SK-N-SH treated with all-trans-retinoic acid at 6 μM for 48 hours (cell line): ENCODE measurements around the gene CTDNEP1.

ENCODE experiments used
- ARNTL ChIP-seq: fragments of 450-650 bp; formaldehyde crosslinking; IDR thresholded peaks from 2 replicates; pipeline ENCODE4 v1.5.0; 2020; ENCODE audit warnings: low read depth, mild to moderate bottlenecking, moderate library complexity, borderline replicate concordance
- PATZ1 ChIP-seq: fragments of 250-450 bp; sonication (Bioruptor Pico); IDR thresholded peaks from 2 replicates; pipeline ENCODE4 v1.8.0; 2020; ENCODE audit warnings: mild to moderate bottlenecking, moderate library complexity, borderline replicate concordance
- PPARA ChIP-seq: fragments of 250-450 bp; sonication (Bioruptor Pico); IDR thresholded peaks from 2 replicates; pipeline ENCODE4 v1.5.0; 2020; ENCODE audit warnings: mild to moderate bottlenecking, borderline replicate concordance
- TSHZ2 ChIP-seq: fragments of 250-450 bp; sonication (Bioruptor Pico); IDR thresholded peaks from 2 replicates; pipeline ENCODE4 v1.5.0; 2020; ENCODE audit warnings: mild to moderate bottlenecking, moderate library complexity
- ZFP30 ChIP-seq: fragments of 450-650 bp; formaldehyde crosslinking; IDR thresholded peaks from 2 replicates; pipeline ENCODE4 v1.5.0; 2022; ENCODE audit warnings: mild to moderate bottlenecking, moderate library complexity
- ZNF565 ChIP-seq: fragments of 450-650 bp; formaldehyde crosslinking; conservative IDR thresholded peaks from 2 replicates; pipeline ENCODE4 v1.5.0; 2020; ENCODE audit warnings: low read depth, mild to moderate bottlenecking, moderate library complexity
- ZNF70 ChIP-seq: fragments of 450-650 bp; formaldehyde crosslinking; IDR thresholded peaks from 2 replicates; pipeline ENCODE4 v1.5.0; 2020; ENCODE audit warnings: mild to moderate bottlenecking, moderate library complexity
- ZNF8 ChIP-seq: fragments of 450-650 bp; formaldehyde crosslinking; IDR thresholded peaks from 2 replicates; pipeline ENCODE4 v1.5.0; 2020; ENCODE audit warnings: mild to moderate bottlenecking, moderate library complexity
- TF ChIP-seq, protein P1 (sequence below): fragments of 250-450 bp; sonication (Bioruptor Pico); IDR thresholded peaks from 2 replicates; pipeline ENCODE4 v1.5.1; 2020; ENCODE audit warnings: low read depth, mild to moderate bottlenecking, moderate library complexity

DNA sequence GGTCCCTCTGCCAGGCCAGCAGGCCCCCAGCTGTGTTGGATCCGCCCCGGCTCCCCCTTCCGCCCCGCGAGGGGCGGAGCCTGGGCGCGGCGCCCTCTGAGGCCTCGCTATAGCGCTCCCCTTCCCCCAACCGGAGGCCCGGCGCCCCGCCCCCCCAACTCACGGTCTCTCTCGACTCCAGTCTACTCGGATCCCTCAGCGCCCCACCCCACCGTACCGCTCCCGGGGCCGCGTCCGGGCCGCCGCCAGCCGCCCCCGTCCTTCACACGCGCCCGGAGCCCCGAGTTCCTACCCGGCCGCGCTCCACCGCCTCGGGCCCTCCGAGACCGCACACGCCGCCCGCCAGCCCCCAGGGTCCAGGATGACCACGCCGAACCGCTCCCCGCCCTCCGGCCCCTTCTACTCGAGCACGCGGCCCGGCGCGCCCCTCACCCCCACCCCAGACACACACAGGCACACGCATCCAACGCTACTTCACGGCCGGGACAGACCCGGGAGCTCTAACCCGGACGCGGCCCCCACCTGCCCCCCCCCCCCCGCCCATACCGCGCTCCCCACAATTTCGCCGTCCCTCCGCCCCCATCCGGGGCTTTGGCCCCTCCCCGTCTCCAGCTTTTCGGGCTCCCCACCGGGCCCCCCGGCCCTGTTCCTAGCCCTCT, 13.6 kb downstream of the CTDNEP1 start:
- TF ChIP-seq PPARA: no peak
- TF ChIP-seq ZFP30 (CRISPR knock-in tag): no peak
- no peak for TF ChIP-seq ZNF8
- TF ChIP-seq, protein P1, sequence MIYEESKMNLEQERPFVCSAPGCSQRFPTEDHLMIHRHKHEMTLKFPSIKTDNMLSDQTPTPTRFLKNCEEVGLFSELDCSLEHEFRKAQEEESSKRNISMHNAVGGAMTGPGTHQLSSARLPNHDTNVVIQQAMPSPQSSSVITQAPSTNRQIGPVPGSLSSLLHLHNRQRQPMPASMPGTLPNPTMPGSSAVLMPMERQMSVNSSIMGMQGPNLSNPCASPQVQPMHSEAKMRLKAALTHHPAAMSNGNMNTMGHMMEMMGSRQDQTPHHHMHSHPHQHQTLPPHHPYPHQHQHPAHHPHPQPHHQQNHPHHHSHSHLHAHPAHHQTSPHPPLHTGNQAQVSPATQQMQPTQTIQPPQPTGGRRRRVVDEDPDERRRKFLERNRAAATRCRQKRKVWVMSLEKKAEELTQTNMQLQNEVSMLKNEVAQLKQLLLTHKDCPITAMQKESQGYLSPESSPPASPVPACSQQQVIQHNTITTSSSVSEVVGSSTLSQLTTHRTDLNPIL (CRISPR knock-in tag): no peak
- no peak for TF ChIP-seq ZNF70 (CRISPR knock-in tag)
- TF ChIP-seq ARNTL (CRISPR knock-in tag): no peak
- TF ChIP-seq ZNF565: no peak
- TF ChIP-seq TSHZ2: no peak
- no peak for TF ChIP-seq PATZ1 (CRISPR knock-in tag)
